ENCODE data around the gene TRPM8.

- TF ChIP-seq CTCF (IDR thresholded peaks at IDR 0.05) (no peak), HDAC2 (IDR thresholded peaks at IDR 0.05) (no peak), MAFK (IDR thresholded peaks at IDR 0.05; ENCODE audit: partially characterized antibody) (no peak), ESRRA (IDR thresholded peaks at IDR 0.05; ENCODE audit: borderline replicate concordance, low read length) (no peak), JUN (IDR thresholded peaks at IDR 0.05) (no peak), POLR2A (IDR thresholded peaks at IDR 0.05; ENCODE audit: low read length) (no peak), MYC (IDR thresholded peaks at IDR 0.05; ENCODE audit: borderline replicate concordance, low read length) (no peak), CHD2 (IDR thresholded peaks at IDR 0.05; ENCODE audit: low read length, partially characterized antibody) (no peak), JUNB (IDR thresholded peaks at IDR 0.05) (no peak), NR3C1 (IDR thresholded peaks at IDR 0.05) (no peak), MAZ (IDR thresholded peaks at IDR 0.05; ENCODE audit: borderline replicate concordance, low read depth, low read length) (no peak)
Observed at GRCh38 chr2:234022424-234022823, 105.3 kb downstream of the TRPM8 start.
